Measurements from ENCODE around the gene NES. TPM values are rescaled to one million over a fixed set of nuclear protein-coding genes. Genes with fewer than 3 reads are reported as not detected.

The NES gene
- total RNA-seq, 1 experiment from 2014 or later: 8.4 TPM

DNA sequence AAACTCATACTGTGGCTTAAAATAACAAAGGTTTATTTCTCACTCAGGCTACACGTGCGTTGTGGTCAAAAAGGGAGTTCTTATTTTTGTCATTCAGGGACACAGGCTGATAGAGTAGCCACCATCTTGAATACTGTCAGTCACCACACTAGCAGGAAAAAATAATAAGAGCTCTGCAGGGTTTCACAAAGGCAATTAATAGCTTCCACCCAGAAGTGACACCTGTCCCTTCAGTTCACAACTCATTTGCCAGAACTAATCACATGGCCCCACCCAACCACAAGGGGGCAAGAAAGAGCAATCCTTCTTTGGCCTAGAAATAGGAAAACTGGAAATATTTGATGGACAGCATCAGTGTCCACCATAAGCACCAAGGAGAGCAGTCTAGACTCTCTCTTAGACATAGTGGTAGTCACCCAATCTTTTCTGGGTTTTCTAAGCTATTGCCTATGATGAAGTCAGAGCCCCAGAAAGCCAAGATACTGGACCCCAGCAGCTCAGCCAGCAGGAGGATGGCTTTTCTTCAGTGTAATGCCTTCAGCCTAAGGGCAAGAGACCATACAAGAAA, 49.8 kb downstream of the NES start (continued):
- TF ChIP-seq, protein P1, sequence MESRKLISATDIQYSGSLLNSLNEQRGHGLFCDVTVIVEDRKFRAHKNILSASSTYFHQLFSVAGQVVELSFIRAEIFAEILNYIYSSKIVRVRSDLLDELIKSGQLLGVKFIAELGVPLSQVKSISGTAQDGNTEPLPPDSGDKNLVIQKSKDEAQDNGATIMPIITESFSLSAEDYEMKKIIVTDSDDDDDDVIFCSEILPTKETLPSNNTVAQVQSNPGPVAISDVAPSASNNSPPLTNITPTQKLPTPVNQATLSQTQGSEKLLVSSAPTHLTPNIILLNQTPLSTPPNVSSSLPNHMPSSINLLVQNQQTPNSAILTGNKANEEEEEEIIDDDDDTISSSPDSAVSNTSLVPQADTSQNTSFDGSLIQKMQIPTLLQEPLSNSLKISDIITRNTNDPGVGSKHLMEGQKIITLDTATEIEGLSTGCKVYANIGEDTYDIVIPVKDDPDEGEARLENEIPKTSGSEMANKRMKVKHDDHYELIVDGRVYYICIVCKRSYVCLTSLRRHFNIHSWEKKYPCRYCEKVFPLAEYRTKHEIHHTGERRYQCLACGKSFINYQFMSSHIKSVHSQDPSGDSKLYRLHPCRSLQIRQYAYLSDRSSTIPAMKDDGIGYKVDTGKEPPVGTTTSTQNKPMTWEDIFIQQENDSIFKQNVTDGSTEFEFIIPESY (IDR thresholded peaks at IDR 0.05; ENCODE audit: extremely low read depth, insufficient replicate concordance, low read length): no peak

DNA sequence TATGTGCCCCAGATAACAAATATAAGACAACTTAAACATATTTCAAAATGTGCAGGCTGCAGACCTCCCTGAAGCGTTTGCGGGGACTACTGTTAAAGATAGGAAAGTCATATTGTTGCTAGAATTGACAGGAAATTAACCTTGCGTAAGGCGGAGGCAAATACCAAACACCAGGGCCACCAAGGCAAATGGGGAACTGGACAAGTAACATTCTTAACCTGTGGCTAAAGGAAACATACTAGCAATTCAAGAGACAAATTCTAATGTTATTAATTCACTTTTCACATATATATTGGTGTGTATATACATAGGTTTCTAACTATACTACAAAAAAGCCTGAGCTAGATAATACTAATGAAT, 51.1 kb downstream of the NES start:
- no TSS peak for BruUV-seq (replicated peaks)
- peaks cover 3 to 7% of the 10 kb centered on the region in 2 experiments; a peak in 2 of 4 replicates for H3K4me1 ChIP-seq (ENCODE audit: control insufficient read depth in 1 of 2, insufficient read depth in 2 of 2, low read length in 2 of 2)
- no peaks in the 10 kb centered on the region for H3K9me3 ChIP-seq (ENCODE audit: control insufficient read depth in 1 of 2, insufficient read depth in 1 of 2, low read depth in 1 of 2, low read length in 2 of 2)
- ATAC-seq: peak; percentile 10; the same call in 1 of the 2 replicates
- H3K9ac ChIP-seq (ENCODE audit: low read length): no peak overlapping the region
- no peaks in the 10 kb centered on the region for H3K79me2 ChIP-seq (ENCODE audit: insufficient read depth, low read length)
- H3K36me3 ChIP-seq (ENCODE audit: control insufficient read depth in 1 of 2, insufficient read depth in 2 of 2, low read length in 2 of 2): no peaks in the 10 kb centered on the region
- no peaks in the 10 kb centered on the region for H3K9me2 ChIP-seq (ENCODE audit: insufficient read depth)
- DNase-seq (ENCODE audit: low read depth, low spot score): no peak
- intact Hi-C loops (cut with micrococcal nuclease): loop anchor here (1.0 to 10.0 kb wide), 2 partner anchors 52 to 299 kb away; partner anchors contain the start of gene LRRC71
- no peak overlapping the region for H3K4me3 ChIP-seq (replicated peaks in 1 of 2; ENCODE audit: low read depth in 1 of 2, low read length in 2 of 2)
- H3K27me3 ChIP-seq (ENCODE audit: insufficient read depth, low read length): no peaks in the 10 kb centered on the region
- ChIA-PET POLR2A (interaction anchor here (1.6 kb wide), 1 partner anchor 56 kb away, joined by 4 read pairs; no protein-coding TSS in a partner anchor), RAD21 (ENCODE audit: low non-redundant PET in 1 of 2, low total read pairs in 2 of 2, uncharacterized antibody in 2 of 2, unreplicated experiment in 2 of 2) (interaction anchor here in 1 of 2 experiments (1.3 kb wide), 1 partner anchor 59 kb away, joined by 3 read pairs; no protein-coding TSS in a partner anchor), CTCF (interaction anchor here (0.6 to 5.5 kb wide), 9 partner anchors 14 to 264 kb away, joined by 3 to 33 read pairs (median 6); partner anchors contain the start of genes BCAN, CRABP2 and NES)
- no peak overlapping the region for H2AFZ ChIP-seq (ENCODE audit: low read depth, low read length, poor library complexity, severe bottlenecking)
- H3K4me2 ChIP-seq (ENCODE audit: low read length): peak overlapping the region; percentile 74
- H3K27ac ChIP-seq (ENCODE audit: low read depth, low read length): no peak overlapping the region
- TF ChIP-seq, protein P2, sequence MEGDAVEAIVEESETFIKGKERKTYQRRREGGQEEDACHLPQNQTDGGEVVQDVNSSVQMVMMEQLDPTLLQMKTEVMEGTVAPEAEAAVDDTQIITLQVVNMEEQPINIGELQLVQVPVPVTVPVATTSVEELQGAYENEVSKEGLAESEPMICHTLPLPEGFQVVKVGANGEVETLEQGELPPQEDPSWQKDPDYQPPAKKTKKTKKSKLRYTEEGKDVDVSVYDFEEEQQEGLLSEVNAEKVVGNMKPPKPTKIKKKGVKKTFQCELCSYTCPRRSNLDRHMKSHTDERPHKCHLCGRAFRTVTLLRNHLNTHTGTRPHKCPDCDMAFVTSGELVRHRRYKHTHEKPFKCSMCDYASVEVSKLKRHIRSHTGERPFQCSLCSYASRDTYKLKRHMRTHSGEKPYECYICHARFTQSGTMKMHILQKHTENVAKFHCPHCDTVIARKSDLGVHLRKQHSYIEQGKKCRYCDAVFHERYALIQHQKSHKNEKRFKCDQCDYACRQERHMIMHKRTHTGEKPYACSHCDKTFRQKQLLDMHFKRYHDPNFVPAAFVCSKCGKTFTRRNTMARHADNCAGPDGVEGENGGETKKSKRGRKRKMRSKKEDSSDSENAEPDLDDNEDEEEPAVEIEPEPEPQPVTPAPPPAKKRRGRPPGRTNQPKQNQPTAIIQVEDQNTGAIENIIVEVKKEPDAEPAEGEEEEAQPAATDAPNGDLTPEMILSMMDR (IDR thresholded peaks at IDR 0.05 in 2 of 3, conservative IDR thresholded peaks at IDR 0.05 in 1 of 3; ENCODE audit: borderline replicate concordance in 1 of 3, insufficient read depth in 1 of 3, low read depth in 2 of 3, low read length in 2 of 3): no peak
- no peak for TF ChIP-seq EGR1 (IDR thresholded peaks at IDR 0.05; ENCODE audit: low read depth)
- no peak for TF ChIP-seq RAD21 (IDR thresholded peaks at IDR 0.05; ENCODE audit: low read depth)
- no peak for TF ChIP-seq YY1 (IDR thresholded peaks at IDR 0.05; ENCODE audit: extremely low read depth, insufficient replicate concordance, low read depth, low read length)
- no peak for TF ChIP-seq ELF1 (IDR thresholded peaks at IDR 0.05; ENCODE audit: borderline replicate concordance, low read depth)
- TF ChIP-seq ZNF274 (IDR thresholded peaks at IDR 0.05; ENCODE audit: low read depth, low read length): no peak
- TF ChIP-seq EZH2 (IDR thresholded peaks at IDR 0.05): no peak
- TF ChIP-seq, protein P3, sequence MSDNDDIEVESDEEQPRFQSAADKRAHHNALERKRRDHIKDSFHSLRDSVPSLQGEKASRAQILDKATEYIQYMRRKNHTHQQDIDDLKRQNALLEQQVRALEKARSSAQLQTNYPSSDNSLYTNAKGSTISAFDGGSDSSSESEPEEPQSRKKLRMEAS (IDR thresholded peaks at IDR 0.05): no peak
- no peak for TF ChIP-seq POLR2A (IDR thresholded peaks at IDR 0.05; ENCODE audit: borderline replicate concordance, extremely low read depth, insufficient read depth, insufficient read length)
- TF ChIP-seq, protein P4, sequence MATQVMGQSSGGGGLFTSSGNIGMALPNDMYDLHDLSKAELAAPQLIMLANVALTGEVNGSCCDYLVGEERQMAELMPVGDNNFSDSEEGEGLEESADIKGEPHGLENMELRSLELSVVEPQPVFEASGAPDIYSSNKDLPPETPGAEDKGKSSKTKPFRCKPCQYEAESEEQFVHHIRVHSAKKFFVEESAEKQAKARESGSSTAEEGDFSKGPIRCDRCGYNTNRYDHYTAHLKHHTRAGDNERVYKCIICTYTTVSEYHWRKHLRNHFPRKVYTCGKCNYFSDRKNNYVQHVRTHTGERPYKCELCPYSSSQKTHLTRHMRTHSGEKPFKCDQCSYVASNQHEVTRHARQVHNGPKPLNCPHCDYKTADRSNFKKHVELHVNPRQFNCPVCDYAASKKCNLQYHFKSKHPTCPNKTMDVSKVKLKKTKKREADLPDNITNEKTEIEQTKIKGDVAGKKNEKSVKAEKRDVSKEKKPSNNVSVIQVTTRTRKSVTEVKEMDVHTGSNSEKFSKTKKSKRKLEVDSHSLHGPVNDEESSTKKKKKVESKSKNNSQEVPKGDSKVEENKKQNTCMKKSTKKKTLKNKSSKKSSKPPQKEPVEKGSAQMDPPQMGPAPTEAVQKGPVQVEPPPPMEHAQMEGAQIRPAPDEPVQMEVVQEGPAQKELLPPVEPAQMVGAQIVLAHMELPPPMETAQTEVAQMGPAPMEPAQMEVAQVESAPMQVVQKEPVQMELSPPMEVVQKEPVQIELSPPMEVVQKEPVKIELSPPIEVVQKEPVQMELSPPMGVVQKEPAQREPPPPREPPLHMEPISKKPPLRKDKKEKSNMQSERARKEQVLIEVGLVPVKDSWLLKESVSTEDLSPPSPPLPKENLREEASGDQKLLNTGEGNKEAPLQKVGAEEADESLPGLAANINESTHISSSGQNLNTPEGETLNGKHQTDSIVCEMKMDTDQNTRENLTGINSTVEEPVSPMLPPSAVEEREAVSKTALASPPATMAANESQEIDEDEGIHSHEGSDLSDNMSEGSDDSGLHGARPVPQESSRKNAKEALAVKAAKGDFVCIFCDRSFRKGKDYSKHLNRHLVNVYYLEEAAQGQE (IDR thresholded peaks at IDR 0.05; ENCODE audit: low read depth): no peak
- TF ChIP-seq EZH2phosphoT487 (IDR thresholded peaks at IDR 0.05; ENCODE audit: borderline replicate concordance): no peak
- no peak for TF ChIP-seq CBX3 (IDR thresholded peaks at IDR 0.05; ENCODE audit: low read depth)
- TF ChIP-seq CEBPB (IDR thresholded peaks at IDR 0.05; ENCODE audit: low read depth): no peak
- no peak for TF ChIP-seq SIN3A (IDR thresholded peaks at IDR 0.05; ENCODE audit: low read depth)
- TF ChIP-seq, protein P5, sequence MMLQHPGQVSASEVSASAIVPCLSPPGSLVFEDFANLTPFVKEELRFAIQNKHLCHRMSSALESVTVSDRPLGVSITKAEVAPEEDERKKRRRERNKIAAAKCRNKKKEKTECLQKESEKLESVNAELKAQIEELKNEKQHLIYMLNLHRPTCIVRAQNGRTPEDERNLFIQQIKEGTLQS (IDR thresholded peaks at IDR 0.05): no peak
- no peaks in the 10 kb centered on the region for H4K20me1 ChIP-seq (ENCODE audit: insufficient read depth)
